Measurements from ENCODE around the gene CRABP1. TPM values are rescaled to one million over a fixed set of nuclear protein-coding genes. Genes with fewer than 3 reads are reported as not detected.

The CRABP1 gene
- total RNA-seq, 1 experiment from 2014 or later, result not detected

DNA sequence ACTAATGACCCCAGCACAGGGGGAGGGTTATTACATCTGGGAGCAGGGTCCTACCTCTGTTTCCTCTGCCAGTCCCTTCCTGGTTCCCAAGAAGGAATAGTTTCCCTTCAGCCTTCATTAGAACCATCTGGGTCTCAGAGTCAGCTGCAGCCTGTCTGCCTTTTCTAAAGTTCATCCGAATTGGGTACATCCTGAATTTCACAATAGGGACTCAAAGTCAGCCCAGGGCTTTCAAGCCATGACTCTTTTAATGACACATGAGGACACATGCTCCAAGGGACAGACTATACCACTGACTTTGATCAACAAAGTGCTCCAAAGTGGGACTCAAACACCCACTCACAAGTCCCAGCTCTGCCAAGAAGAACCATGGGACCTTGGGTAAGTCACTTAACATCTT is 12.7 kb upstream of the CRABP1 start:
- no peak for DNase-seq
- CTCF ChIA-PET, result no interaction called here
- H3K27me3 ChIP-seq (ENCODE audit: insufficient read depth, low read depth), result no peaks in the 10 kb centered on the region
- no TSS peak for BruUV-seq (replicated peaks)
- no peaks in the 10 kb centered on the region for H4K20me1 ChIP-seq (ENCODE audit: insufficient read depth)
- no peaks in the 10 kb centered on the region for H3K9me2 ChIP-seq (ENCODE audit: insufficient read depth)
- intact Hi-C loops (cut with micrococcal nuclease; ENCODE audit: unreplicated experiment), result no loop called here
- H3K4me2 ChIP-seq, result no peak overlapping the region
- H3K4me1 ChIP-seq (replicated peaks; ENCODE audit: insufficient read depth), result peaks cover 13% of the 10 kb centered on the region; the same call in 1 of the 2 replicates
- H2AFZ ChIP-seq, result no peak overlapping the region
- no peaks in the 10 kb centered on the region for H3K79me2 ChIP-seq (ENCODE audit: low read depth)
- no peak overlapping the region for H3K4me3 ChIP-seq
- H3F3A ChIP-seq (ENCODE audit: insufficient read depth, low read depth), result 0 out of 2 replicates have a peak, but pooled peaks cover 6% of the 10 kb centered on the region
- TF ChIP-seq, protein P1, sequence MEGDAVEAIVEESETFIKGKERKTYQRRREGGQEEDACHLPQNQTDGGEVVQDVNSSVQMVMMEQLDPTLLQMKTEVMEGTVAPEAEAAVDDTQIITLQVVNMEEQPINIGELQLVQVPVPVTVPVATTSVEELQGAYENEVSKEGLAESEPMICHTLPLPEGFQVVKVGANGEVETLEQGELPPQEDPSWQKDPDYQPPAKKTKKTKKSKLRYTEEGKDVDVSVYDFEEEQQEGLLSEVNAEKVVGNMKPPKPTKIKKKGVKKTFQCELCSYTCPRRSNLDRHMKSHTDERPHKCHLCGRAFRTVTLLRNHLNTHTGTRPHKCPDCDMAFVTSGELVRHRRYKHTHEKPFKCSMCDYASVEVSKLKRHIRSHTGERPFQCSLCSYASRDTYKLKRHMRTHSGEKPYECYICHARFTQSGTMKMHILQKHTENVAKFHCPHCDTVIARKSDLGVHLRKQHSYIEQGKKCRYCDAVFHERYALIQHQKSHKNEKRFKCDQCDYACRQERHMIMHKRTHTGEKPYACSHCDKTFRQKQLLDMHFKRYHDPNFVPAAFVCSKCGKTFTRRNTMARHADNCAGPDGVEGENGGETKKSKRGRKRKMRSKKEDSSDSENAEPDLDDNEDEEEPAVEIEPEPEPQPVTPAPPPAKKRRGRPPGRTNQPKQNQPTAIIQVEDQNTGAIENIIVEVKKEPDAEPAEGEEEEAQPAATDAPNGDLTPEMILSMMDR (conservative IDR thresholded peaks at IDR 0.05), result no peak
- no peak for TF ChIP-seq EZH2 (IDR thresholded peaks at IDR 0.05; ENCODE audit: low read depth)
- H3K9me3 ChIP-seq (ENCODE audit: insufficient read depth, low read depth), result no peaks in the 10 kb centered on the region
- H3K36me3 ChIP-seq (ENCODE audit: low read depth), result no peaks in the 10 kb centered on the region
- no peak overlapping the region for H3K27ac ChIP-seq
- POLR2A ChIA-PET (ENCODE audit: unreplicated experiment), result no interaction called here

DNA sequence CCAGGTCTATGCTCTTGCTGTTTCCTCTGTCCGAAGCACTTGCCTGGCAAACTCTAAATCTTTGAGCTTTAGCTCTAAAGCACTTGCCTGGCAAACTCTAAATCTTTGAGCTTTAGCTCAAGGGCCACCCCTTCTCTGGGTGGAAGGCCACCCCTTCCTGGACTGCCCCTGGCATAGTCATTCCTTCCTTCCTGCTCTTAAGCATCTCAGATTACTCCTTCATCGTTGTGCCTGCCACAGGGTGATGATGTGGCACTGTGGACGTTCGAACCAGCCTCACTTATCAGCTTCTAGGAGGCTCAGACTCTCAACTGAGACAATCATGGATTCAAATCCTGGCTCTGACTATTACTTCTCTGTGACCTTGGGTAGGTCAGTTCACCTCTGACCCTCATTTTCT is 10.5 kb upstream of the CRABP1 start:
- intact Hi-C loops (cut with micrococcal nuclease; ENCODE audit: unreplicated experiment), result no loop called here
- DNase-seq, result peak; percentile 14 to 43
- H3K4me3 ChIP-seq, result no peak overlapping the region
- H3F3A ChIP-seq (ENCODE audit: insufficient read depth, low read depth), result 0 out of 2 replicates have a peak, but pooled peaks cover 6% of the 10 kb centered on the region
- ChIA-PET POLR2A (ENCODE audit: unreplicated experiment) (interaction anchor here (0.7 kb wide), 1 partner anchor 1881 kb away, joined by 3 read pairs; no protein-coding TSS in a partner anchor), CTCF (interaction anchor here (0.6 kb wide), 1 partner anchor 79 kb away, joined by 6 read pairs; no protein-coding TSS in a partner anchor)
- 0 out of 2 replicates have a peak overlapping the region, but pooled peaks have one; percentile 30 for H2AFZ ChIP-seq
- H3K9me3 ChIP-seq (ENCODE audit: insufficient read depth, low read depth), result no peaks in the 10 kb centered on the region
- no TSS peak for BruUV-seq (replicated peaks)
- H4K20me1 ChIP-seq (ENCODE audit: insufficient read depth), result no peaks in the 10 kb centered on the region
- H3K79me2 ChIP-seq (ENCODE audit: low read depth), result no peaks in the 10 kb centered on the region
- peaks cover 8% of the 10 kb centered on the region; the same call in 1 of the 2 replicates for H3K4me1 ChIP-seq (replicated peaks; ENCODE audit: insufficient read depth)
- no peaks in the 10 kb centered on the region for H3K9me2 ChIP-seq (ENCODE audit: insufficient read depth)
- H3K27me3 ChIP-seq (ENCODE audit: insufficient read depth, low read depth), result no peaks in the 10 kb centered on the region
- no peak overlapping the region for H3K27ac ChIP-seq
- H3K4me2 ChIP-seq, result peak overlapping the region; percentile 50
- no peaks in the 10 kb centered on the region for H3K36me3 ChIP-seq (ENCODE audit: low read depth)
- TF ChIP-seq, protein P1 (conservative IDR thresholded peaks at IDR 0.05), result no peak

DNA sequence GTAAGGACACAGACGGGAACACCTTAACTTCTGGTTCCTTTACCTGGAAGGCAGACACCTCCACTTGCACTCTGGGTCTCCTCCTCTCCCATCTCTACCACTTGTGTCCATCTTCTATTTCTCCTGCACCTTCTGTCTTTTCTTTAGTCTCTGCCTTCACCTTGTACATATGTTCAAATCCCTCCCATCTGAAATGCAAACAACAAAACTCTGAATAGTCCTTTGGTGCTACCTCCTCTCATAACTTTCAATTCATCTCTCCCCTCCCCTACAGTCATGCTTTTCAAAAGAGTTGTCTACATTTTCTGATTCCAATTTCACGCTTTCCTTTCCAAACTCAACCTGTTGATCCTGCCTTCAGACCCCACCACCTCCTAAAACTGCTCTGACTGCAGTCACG is 5.3 kb upstream of the CRABP1 start:
- POLR2A ChIA-PET (ENCODE audit: unreplicated experiment), result no interaction called here
- no peak for DNase-seq
- Histone ChIP-seq H3K79me2 (ENCODE audit: low read depth) (no peaks in the 10 kb centered on the region), H3K36me3 (ENCODE audit: low read depth) (no peaks in the 10 kb centered on the region), H3K4me1 (replicated peaks; ENCODE audit: insufficient read depth) (no peaks in the 10 kb centered on the region), H2AFZ (no peak overlapping the region), H3K4me2 (no peak overlapping the region), H3K27me3 (ENCODE audit: insufficient read depth, low read depth) (peaks cover 40% of the 10 kb centered on the region), H3F3A (ENCODE audit: insufficient read depth, low read depth) (0 out of 2 replicates have a peak, but pooled peaks cover 3% of the 10 kb centered on the region), H3K4me3 (no peak overlapping the region), H4K20me1 (ENCODE audit: insufficient read depth) (no peaks in the 10 kb centered on the region), H3K9me2 (ENCODE audit: insufficient read depth) (no peaks in the 10 kb centered on the region), H3K27ac (no peak overlapping the region), H3K9me3 (ENCODE audit: insufficient read depth, low read depth) (no peaks in the 10 kb centered on the region)
- intact Hi-C loops (cut with micrococcal nuclease; ENCODE audit: unreplicated experiment), result no loop called here
- BruUV-seq (replicated peaks), result no TSS peak
- TF ChIP-seq, protein P1 (conservative IDR thresholded peaks at IDR 0.05), result no peak
- no peak for TF ChIP-seq EZH2 (IDR thresholded peaks at IDR 0.05; ENCODE audit: low read depth)
- CTCF ChIA-PET, result no interaction called here

Measured in PC-9 (cell line).